Skin epidermis (tissue), 12 donors: ENCODE data around the gene TMEM235.
"Not testable (repeated sequence)": the region's sequence is repeated elsewhere in the genome, so short reads cannot be mapped to it uniquely, and the experiment has no call there.

Source experiments
- H3K27ac ChIP-seq, 21 experiments: fragments of 200-600 bp; sonication (generic) in 11 of 21; one replicate each; pipeline ENCODE4 v1.5.0; 2020; ENCODE audit warnings: mild to moderate bottlenecking in 3 of 21, inconsistent platforms in 2 of 21, moderate library complexity in 2 of 21
- H3K4me3 ChIP-seq, 7 experiments: fragments of 200-600 bp; sonication (generic) in 2 of 7; one replicate each; pipeline ENCODE4 v1.5.0; 2020; ENCODE audit warnings: inconsistent platforms in 2 of 7, mild to moderate bottlenecking in 2 of 7, moderate library complexity in 1 of 7

The TMEM235 gene

GRCh38 chr17:78235022-78235421 lies 3.6 kb downstream of the TMEM235 start:
- H3K27ac ChIP-seq, H3K4me3 ChIP-seq: not testable (repeated sequence)

GRCh38 chr17:78235885-78236284 lies 4.5 kb downstream of the TMEM235 start:
- Histone ChIP-seq H3K4me3 (no peak overlapping the region), H3K27ac (no peak overlapping the region)

- Histone ChIP-seq H3K27ac (no peak overlapping the region), H3K4me3 (no peak overlapping the region)
Observed at GRCh38 chr17:78236362-78237127, 5.1 kb downstream of the TMEM235 start.

- H3K27ac ChIP-seq, result no peak overlapping the region
- no peak overlapping the region for H3K4me3 ChIP-seq
Observed at GRCh38 chr17:78237401-78238012, 6.1 kb downstream of the TMEM235 start.

GRCh38 chr17:78238823-78239488 lies 7.5 kb downstream of the TMEM235 start:
- H3K27ac ChIP-seq, result no peak overlapping the region
- no peak overlapping the region for H3K4me3 ChIP-seq

GRCh38 chr17:78239489-78239931 lies 8.1 kb downstream of the TMEM235 start:
- H3K27ac ChIP-seq, result no peak overlapping the region

GRCh38 chr17:78240012-78240655 lies 8.7 kb downstream of the TMEM235 start:
- Histone ChIP-seq H3K27ac (no peak overlapping the region), H3K4me3 (no peak overlapping the region)

More at GRCh38 chr17:78239489-78239931, 8.1 kb downstream of the TMEM235 start:
- no peak overlapping the region for H3K4me3 ChIP-seq

GRCh38 chr17:78240839-78241238 lies 9.4 kb downstream of the TMEM235 start:
- H3K4me3 ChIP-seq, result no peak overlapping the region

GRCh38 chr17:78241277-78242023 lies 10.0 kb downstream of the TMEM235 start:
- Histone ChIP-seq H3K4me3 (no peak overlapping the region), H3K27ac (no peak overlapping the region)

More at GRCh38 chr17:78240839-78241238, 9.4 kb downstream of the TMEM235 start:
- no peak overlapping the region for H3K27ac ChIP-seq

GRCh38 chr17:78242024-78242742 lies 10.8 kb downstream of the TMEM235 start:
- Histone ChIP-seq H3K4me3 (no peak overlapping the region), H3K27ac (no peak overlapping the region)

GRCh38 chr17:78247304-78247703 lies 15.9 kb downstream of the TMEM235 start:
- H3K4me3 ChIP-seq, result no peak overlapping the region
- no peak overlapping the region for H3K27ac ChIP-seq

GRCh38 chr17:78248051-78248914 lies 16.9 kb downstream of the TMEM235 start:
- peak overlapping the region in 1 of 21 experiments; percentile 15 for H3K27ac ChIP-seq
- H3K4me3 ChIP-seq, result no peak overlapping the region

- no peak overlapping the region for H3K27ac ChIP-seq
Observed at GRCh38 chr17:78249074-78249817, 17.8 kb downstream of the TMEM235 start.

GRCh38 chr17:78249818-78250806 lies 18.7 kb downstream of the TMEM235 start:
- Histone ChIP-seq H3K27ac (peak overlapping the region in 2 of 21 experiments; percentile 25 to 68), H3K4me3 (no peak overlapping the region)

More at GRCh38 chr17:78249074-78249817, 17.8 kb downstream of the TMEM235 start:
- H3K4me3 ChIP-seq, result no peak overlapping the region

GRCh38 chr17:78250891-78251772 lies 19.7 kb downstream of the TMEM235 start:
- peak overlapping the region in 10 of 21 experiments; percentile 21 to 80 (median 48) for H3K27ac ChIP-seq
- no peak overlapping the region for H3K4me3 ChIP-seq
